Measurements from ENCODE around the gene PFKL.

- TF ChIP-seq YY1 (IDR thresholded peaks at IDR 0.05; ENCODE audit: insufficient read depth, insufficient read length) (no peak), ZNF274 (IDR thresholded peaks at IDR 0.05; ENCODE audit: low read depth, low read length) (no peak), SUZ12 (IDR thresholded peaks at IDR 0.05; ENCODE audit: extremely low read depth, insufficient read depth, insufficient read length) (no peak)
Measured at GRCh38 chr21:44285138-44285992, 14.5 kb upstream of the PFKL start, which contains the start of gene AIRE.
